Psoas muscle (tissue), 8 donors: Measurements from ENCODE around the gene SCUBE1. TPM values are rescaled to one million over a fixed set of nuclear protein-coding genes. Genes with fewer than 3 reads are reported as not detected.

Experiments
- ATAC-seq, 4 donors: fragments of 200-7000 bp; cut with Tn5 transposase; one replicate each; pipeline ENCODE4 v1.9.1; 2020; ENCODE audit warnings: moderate library complexity in 3 of 4, mild to moderate bottlenecking in 2 of 4
- DNase-seq, 2 donors: peaks; one replicate each; pipeline ENCODE4 v3.0.0-alpha.2; 2020
- H3K27ac ChIP-seq: fragments of 200-600 bp; one replicate; pipeline ENCODE4 v1.8.0; 2022
- H3K27me3 ChIP-seq, 3 donors: fragments of 200-600 bp in 1 of 3; one replicate each; pipeline versions ENCODE4 v1.6.1 to v1.8.0; 2013 to 2022; ENCODE audit warnings: low read length in 2 of 3, mild to moderate bottlenecking in 2 of 3, moderate library complexity in 1 of 3; ENCODE audit not compliant: insufficient read depth in 3 of 3
- H3K36me3 ChIP-seq, 2 donors: fragments of 200-600 bp in 1 of 2; one replicate each; pipeline versions ENCODE4 v1.6.1 to v1.8.0; 2013 to 2022; ENCODE audit warnings: low read depth in 1 of 2, mild to moderate bottlenecking in 1 of 2, moderate library complexity in 1 of 2; ENCODE audit not compliant: insufficient read depth in 1 of 2
- H3K4me1 ChIP-seq: fragments of 200-600 bp; one replicate; pipeline ENCODE4 v1.8.0; 2022
- H3K4me3 ChIP-seq: fragments of 200-600 bp; one replicate; pipeline ENCODE4 v1.8.0; 2022; ENCODE audit warnings: mild to moderate bottlenecking
- H3K9me3 ChIP-seq: fragments of 200-600 bp; one replicate; pipeline ENCODE4 v1.8.0; 2022
- WGBS, 3 donors: extraction: QIAGEN DNeasy Blood & Tissue Kit; methylation state at CpG; one replicate each; pipeline versions ENCODE4 v1.1.6 to v1.1.7; 2013; 5-methylcytosine and 5-hydroxymethylcytosine counted together
- intact Hi-C, 2 donors: fragments of 100-400 bp; cut with DNase I; formaldehyde crosslinking; loops; one replicate each; pipeline versions ENCODE4 v1.11.0 to v1.14.2; 2022
- polyA plus RNA-seq, 3 donors: library from polyadenylated mRNA; stranded (reverse); fragments of 200-250 nt; gene quantifications; one replicate each; pipeline ENCODE4 v1.2.3, GENCODE V29; 2013
- total RNA-seq, 4 donors: library from RNA; stranded (reverse); fragmentation: NEBNext Ultra II Directional in 2 of 4; extraction: Animal tissue kit (Norgen Biotek cat#: 25700) in 2 of 4; gene quantifications; one replicate each; pipeline versions ENCODE4 v1.2.1 to v1.2.4, GENCODE V29; 2021 to 2023
- TF ChIP-seq, protein P1 (sequence below): fragments of 200-600 bp; IDR thresholded peaks from one replicate; pipeline ENCODE4 v1.8.0; 2022; ENCODE audit warnings: antibody characterized with exemption
- donor health status: healthy with polysubstance abuse.
- donor health status: DM: no; HTN: no; CAD: no; lungs with moderate emphysema.
- donor health status: Bipolar disorder and iron deficiency.
- donor health status: healthy.
- donor health status: DM: yes; HTN: yes; CAD: no.
- donor health status: DM: no; HTN: no; CAD: no.
- donor health status: DM: no; HTN: no; CAD: no.
- donor health status: DM: yes; HTN: yes; CAD: no.

SCUBE1 gene
- total and polyA plus RNA-seq, 7 donors: 0.04 to 0.19 (median 0.08) TPM

- Histone ChIP-seq H3K27me3 (peaks cover 0 to 52% (median 21%) of the 10 kb centered on the region in 3 donors), H3K9me3 (no peaks in the 10 kb centered on the region), H3K27ac (no peak overlapping the region), H3K4me3 (no peak overlapping the region), H3K36me3 (no peaks in the 10 kb centered on the region), H3K4me1 (no peaks in the 10 kb centered on the region)
- ATAC-seq (no peak), DNase-seq (no peak)
- TF ChIP-seq, protein P1, sequence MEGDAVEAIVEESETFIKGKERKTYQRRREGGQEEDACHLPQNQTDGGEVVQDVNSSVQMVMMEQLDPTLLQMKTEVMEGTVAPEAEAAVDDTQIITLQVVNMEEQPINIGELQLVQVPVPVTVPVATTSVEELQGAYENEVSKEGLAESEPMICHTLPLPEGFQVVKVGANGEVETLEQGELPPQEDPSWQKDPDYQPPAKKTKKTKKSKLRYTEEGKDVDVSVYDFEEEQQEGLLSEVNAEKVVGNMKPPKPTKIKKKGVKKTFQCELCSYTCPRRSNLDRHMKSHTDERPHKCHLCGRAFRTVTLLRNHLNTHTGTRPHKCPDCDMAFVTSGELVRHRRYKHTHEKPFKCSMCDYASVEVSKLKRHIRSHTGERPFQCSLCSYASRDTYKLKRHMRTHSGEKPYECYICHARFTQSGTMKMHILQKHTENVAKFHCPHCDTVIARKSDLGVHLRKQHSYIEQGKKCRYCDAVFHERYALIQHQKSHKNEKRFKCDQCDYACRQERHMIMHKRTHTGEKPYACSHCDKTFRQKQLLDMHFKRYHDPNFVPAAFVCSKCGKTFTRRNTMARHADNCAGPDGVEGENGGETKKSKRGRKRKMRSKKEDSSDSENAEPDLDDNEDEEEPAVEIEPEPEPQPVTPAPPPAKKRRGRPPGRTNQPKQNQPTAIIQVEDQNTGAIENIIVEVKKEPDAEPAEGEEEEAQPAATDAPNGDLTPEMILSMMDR: no peak
- 44 to 58% (median 51%) methylated on average over 9 to 11 of the region's 11 CpGs for WGBS, 3 donors
- intact Hi-C loops: no loop called here
Observed at GRCh38 chr22:43337385-43337784, 5.8 kb downstream of the SCUBE1 start.

GRCh38 chr22:43334378-43334777 lies 8.8 kb downstream of the SCUBE1 start:
- Histone ChIP-seq H3K9me3 (no peaks in the 10 kb centered on the region), H3K27ac (no peak overlapping the region), H3K4me3 (no peak overlapping the region), H3K36me3 (no peaks in the 10 kb centered on the region), H3K4me1 (no peaks in the 10 kb centered on the region), H3K27me3 (peaks cover 0 to 28% (median 11%) of the 10 kb centered on the region in 3 donors)
- DNase-seq (no peak), ATAC-seq (no peak)
- TF ChIP-seq, protein P1: no peak
- intact Hi-C loops: no loop called here
- 92 to 96% (median 94%) methylated on average over 4 of the region's 4 CpGs for WGBS, 3 donors

GRCh38 chr22:43333978-43334377 lies 9.2 kb downstream of the SCUBE1 start:
- intact Hi-C loops: no loop called here
- no peaks in the 10 kb centered on the region for H3K9me3 ChIP-seq
- ATAC-seq (no peak), DNase-seq (no peak)
- H3K4me3 ChIP-seq: no peak overlapping the region
- H3K4me1 ChIP-seq: no peaks in the 10 kb centered on the region
- no peak overlapping the region for H3K27ac ChIP-seq
- 76 to 87% (median 78%) methylated on average over 2 of the region's 2 CpGs for WGBS, 3 donors
- no peaks in the 10 kb centered on the region for H3K36me3 ChIP-seq
- H3K27me3 ChIP-seq: peaks cover 0 to 25% (median 9%) of the 10 kb centered on the region in 3 donors
- TF ChIP-seq, protein P1: no peak

DNA sequence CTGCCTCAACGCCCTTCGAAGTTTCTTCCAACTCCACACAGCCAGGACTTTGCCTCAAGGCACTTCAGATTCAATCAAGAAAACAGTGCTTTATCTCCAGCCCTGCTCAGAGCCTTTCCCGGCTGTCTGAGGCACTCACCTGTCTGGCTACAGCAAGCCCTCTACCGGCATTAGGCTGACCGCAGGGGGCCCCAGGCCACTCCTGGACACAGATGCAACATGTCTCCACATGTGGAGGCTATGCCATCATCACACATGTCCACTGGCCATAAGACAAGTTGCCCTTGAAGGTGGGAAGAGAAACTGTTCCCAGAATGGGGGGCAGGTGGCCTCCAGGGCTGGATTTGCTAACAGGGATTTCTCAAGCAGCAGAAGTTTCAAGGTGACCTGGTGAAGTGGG lies 10.0 kb downstream of the SCUBE1 start:
- Histone ChIP-seq H3K27me3 (peaks cover 0 to 17% (median 7%) of the 10 kb centered on the region in 3 donors), H3K4me3 (no peak overlapping the region), H3K36me3 (no peaks in the 10 kb centered on the region), H3K9me3 (no peaks in the 10 kb centered on the region), H3K4me1 (no peaks in the 10 kb centered on the region), H3K27ac (no peak overlapping the region)
- DNase-seq (no peak), ATAC-seq (no peak)
- TF ChIP-seq, protein P1: no peak
- intact Hi-C loops: no loop called here
- WGBS, 3 donors: 76 to 93% (median 85%) methylated on average over 5 of the region's 5 CpGs

DNA sequence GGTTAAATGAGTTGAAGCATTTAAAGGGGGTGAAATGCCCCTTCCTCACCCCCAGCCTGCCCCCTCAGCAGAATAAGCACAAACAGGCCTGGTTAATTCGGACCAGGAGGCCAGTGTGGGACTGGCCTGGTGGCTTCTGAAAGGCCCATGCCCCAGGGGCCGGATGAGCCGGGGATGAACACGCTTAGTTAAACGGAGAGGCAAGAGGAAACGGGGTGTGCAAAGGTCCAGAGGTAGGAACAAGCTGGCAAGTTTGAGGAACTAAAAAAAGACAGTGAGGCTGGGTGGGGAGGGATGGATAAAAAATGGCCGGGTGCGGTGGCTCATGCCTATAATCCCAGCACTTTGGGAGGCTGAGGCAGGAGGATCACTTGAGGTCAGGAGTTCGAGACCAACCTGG lies 11.5 kb downstream of the SCUBE1 start:
- intact Hi-C loops: no loop called here
- H3K4me1 ChIP-seq: no peaks in the 10 kb centered on the region
- DNase-seq: no peak

More for the DNA sequence above, 11.5 kb downstream of the SCUBE1 start:
- TF ChIP-seq, protein P1: no peak
- H3K36me3 ChIP-seq: no peaks in the 10 kb centered on the region
- peaks cover 0 to 19% (median 6%) of the 10 kb centered on the region in 3 donors for H3K27me3 ChIP-seq
- ATAC-seq: no peak
- no peaks in the 10 kb centered on the region for H3K9me3 ChIP-seq
- WGBS, 3 donors: 91 to 93% (median 92%) methylated on average over 9 of the region's 9 CpGs
- H3K27ac ChIP-seq: no peak overlapping the region
- H3K4me3 ChIP-seq: no peak overlapping the region
